CD14-positive monocyte (primary cell): ENCODE data around the gene PMP22. TPM values are rescaled to one million over a fixed set of nuclear protein-coding genes. Genes with fewer than 3 reads are reported as not detected.

Source experiments
- DNase-seq, 3 donors: peaks; one replicate each; pipeline ENCODE4 v3.0.0-alpha.2; 2011 to 2022
- H2AFZ ChIP-seq: 2 replicates; pipeline ENCODE4 v1.6.0; 2012; ENCODE audit warnings: mild to moderate bottlenecking, low read depth, low read length, inconsistent platforms; ENCODE audit not compliant: insufficient read depth, poor library complexity, severe bottlenecking
- H3K27ac ChIP-seq, 2 donors: 1 replicate in 1 of 2; 2 replicates in 1 of 2; pipeline ENCODE4 v1.5.1; 2012 to 2013; ENCODE audit warnings: low read length in 2 of 2, control low read depth in 1 of 2, inconsistent platforms in 1 of 2, low read depth in 1 of 2, mild to moderate bottlenecking in 1 of 2
- H3K27me3 ChIP-seq, 2 donors: one replicate each; pipeline versions ENCODE4 v1.6.0 to v1.6.1; 2011 to 2013; ENCODE audit warnings: low read length in 2 of 2; ENCODE audit not compliant: control insufficient read depth in 2 of 2, insufficient read depth in 2 of 2
- H3K36me3 ChIP-seq, 2 donors: replicated peaks in 1 of 2; 1 replicate in 1 of 2; 2 replicates in 1 of 2; pipeline versions ENCODE4 v1.5.1 to v1.6.1; 2012 to 2013; ENCODE audit warnings: low read length in 2 of 2, control low read depth in 1 of 2, inconsistent platforms in 1 of 2, mild to moderate bottlenecking in 1 of 2; ENCODE audit not compliant: insufficient read depth in 2 of 2, control insufficient read depth in 1 of 2
- H3K4me1 ChIP-seq, 2 donors: 1 replicate in 1 of 2; 2 replicates in 1 of 2; pipeline versions ENCODE4 v1.5.1 to v1.6.1; 2012 to 2013; ENCODE audit warnings: low read length in 2 of 2, control low read depth in 1 of 2, inconsistent platforms in 1 of 2, mild to moderate bottlenecking in 1 of 2, moderate library complexity in 1 of 2; ENCODE audit not compliant: insufficient read depth in 2 of 2, control insufficient read depth in 1 of 2
- H3K4me2 ChIP-seq: replicated peaks from 2 replicates; pipeline ENCODE3; 2012; ENCODE audit warnings: low read length, moderate library complexity, mild to moderate bottlenecking; ENCODE audit not compliant: poor library complexity, severe bottlenecking; ENCODE audit errors: extremely low read depth
- H3K4me3 ChIP-seq, 3 experiments: fragments of 200-600 bp in 1 of 3; sonication (generic) in 1 of 3; replicated peaks in 1 of 3; 1 replicate in 2 of 3; 2 replicates in 1 of 3; pipeline ENCODE4 v1.5.1; 2011 to 2013; ENCODE audit warnings: low read length in 3 of 3, mild to moderate bottlenecking in 3 of 3, control low read depth in 2 of 3, low read depth in 2 of 3, inconsistent platforms in 1 of 3, moderate library complexity in 1 of 3
- H3K79me2 ChIP-seq: 2 replicates; pipeline ENCODE4 v1.6.0; 2012; ENCODE audit warnings: mild to moderate bottlenecking, control low read depth, inconsistent platforms, low read length, moderate library complexity; ENCODE audit not compliant: insufficient read depth
- H3K9ac ChIP-seq: 2 replicates; pipeline ENCODE4 v1.6.0; 2017; ENCODE audit warnings: low read length, mild to moderate bottlenecking; ENCODE audit not compliant: insufficient read depth, poor library complexity, severe bottlenecking
- H3K9me3 ChIP-seq, 2 donors: replicated peaks in 1 of 2; 1 replicate in 1 of 2; 2 replicates in 1 of 2; pipeline versions ENCODE4 v1.5.1 to v1.6.1; 2012 to 2013; ENCODE audit warnings: low read length in 2 of 2, control low read depth in 1 of 2; ENCODE audit not compliant: control insufficient read depth in 1 of 2, insufficient read depth in 1 of 2
- H4K20me1 ChIP-seq: 2 replicates; pipeline ENCODE4 v1.6.0; 2012; ENCODE audit warnings: mild to moderate bottlenecking, low read length, control low read depth, moderate library complexity; ENCODE audit not compliant: insufficient read depth
- H3K27ac Mint-ChIP-seq, 7 donors: one replicate each; pipeline ENCODE4 v1.8.0; 2020; ENCODE audit warnings: mild to moderate bottlenecking in 7 of 7, mixed read lengths in 7 of 7, moderate library complexity in 6 of 7, inconsistent platforms in 2 of 7
- H3K27me3 Mint-ChIP-seq, 3 donors: one replicate each; pipeline ENCODE4 v1.8.0; 2021 to 2022; ENCODE audit warnings: low read depth in 3 of 3, mild to moderate bottlenecking in 3 of 3, mixed read lengths in 3 of 3, moderate library complexity in 3 of 3, inconsistent platforms in 1 of 3
- H3K36me3 Mint-ChIP-seq, 2 donors: one replicate each; pipeline ENCODE4 v1.8.0; 2020; ENCODE audit warnings: mixed read lengths in 2 of 2, inconsistent platforms in 1 of 2, mild to moderate bottlenecking in 1 of 2
- H3K4me1 Mint-ChIP-seq: one replicate; pipeline ENCODE4 v1.8.0; 2020; ENCODE audit warnings: mild to moderate bottlenecking, mixed read lengths
- H3K4me3 Mint-ChIP-seq, 2 donors: one replicate each; pipeline ENCODE4 v1.8.0; 2020; ENCODE audit warnings: mild to moderate bottlenecking in 2 of 2, mixed read lengths in 2 of 2, moderate library complexity in 1 of 2
- H3K9me3 Mint-ChIP-seq, 7 donors: one replicate each; pipeline ENCODE4 v1.8.0; 2020 to 2022; ENCODE audit warnings: mixed read lengths in 7 of 7, mild to moderate bottlenecking in 6 of 7, moderate library complexity in 6 of 7, inconsistent platforms in 2 of 7
- WGBS: methylation state at CpG from one replicate; pipeline ENCODE4 v1.1.5; 2013; ENCODE audit warnings: missing lambda C conversion rate; ENCODE audit not compliant: insufficient coverage; 5-methylcytosine and 5-hydroxymethylcytosine counted together
- intact Hi-C, 2 donors: fragments of 100-400 bp; cut with micrococcal nuclease; formaldehyde crosslinking; loops; one replicate each; pipeline versions ENCODE4 v1.15.0 to v1.15.1; 2023
- polyA plus RNA-seq, 3 donors: library from polyadenylated mRNA; depleted of rRNA in 1 of 3; unstranded in 2 of 3; stranded (reverse) in 1 of 3; fragments of 300-500 nt in 2 of 3; fragments of >200 nt in 1 of 3; fragmentation: Illumina TruSeq in 2 of 3; gene quantifications; 1 replicate in 2 of 3; 2 replicates in 1 of 3; pipeline ENCODE4 v1.2.3, GENCODE V29; 2012 to 2021
- TF ChIP-seq, protein P1 (sequence below): fragments of 200-600 bp; IDR thresholded peaks from one replicate; pipeline ENCODE4 v1.8.0; 2022; ENCODE audit warnings: antibody characterized with exemption, mild to moderate bottlenecking

The PMP22 gene
- polyA plus RNA-seq, 3 donors, result 1.2 to 3.9 (median 1.3) TPM

DNA sequence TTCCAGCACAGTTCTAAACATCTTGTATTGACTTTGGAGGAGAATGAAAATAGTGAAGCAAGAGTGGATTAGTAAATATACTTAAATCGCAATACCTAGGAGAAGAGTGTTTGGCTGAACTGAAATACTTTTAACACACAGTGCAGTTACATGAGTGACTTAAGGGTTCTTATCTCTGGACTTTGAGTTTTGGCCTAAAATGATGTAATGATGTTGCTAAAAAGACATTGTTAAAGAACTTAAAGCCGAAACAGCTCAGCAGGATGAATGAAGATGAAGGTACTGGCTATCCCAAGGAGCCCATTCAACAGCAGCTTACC lies 28.1 kb downstream of the PMP22 start:
- H3K4me3 Mint-ChIP-seq, result no peak overlapping the region
- H3K36me3 Mint-ChIP-seq, result peaks cover 3 to 5% of the 10 kb centered on the region in 2 donors
- WGBS, result no CpG with 5 or more reads among the region's 2 CpGs
- intact Hi-C loops, result no loop called here
- Histone ChIP-seq H3K4me1 (peaks cover 44 to 48% of the 10 kb centered on the region in 2 donors), H3K79me2 (no peaks in the 10 kb centered on the region), H3K27ac (peak overlapping the region in 1 of 2 donors; percentile 64), H3K9ac (no peak overlapping the region), H3K4me3 (peak overlapping the region in 1 of 3 experiments; percentile 30), H3K36me3 (no peaks in the 10 kb centered on the region), H3K27me3 (peaks cover 0 to 2% of the 10 kb centered on the region in 2 donors), H4K20me1 (no peaks in the 10 kb centered on the region), H3K9me3 (no peaks in the 10 kb centered on the region), H2AFZ (no peak overlapping the region), H3K4me2 (no peak overlapping the region)
- TF ChIP-seq, protein P1, sequence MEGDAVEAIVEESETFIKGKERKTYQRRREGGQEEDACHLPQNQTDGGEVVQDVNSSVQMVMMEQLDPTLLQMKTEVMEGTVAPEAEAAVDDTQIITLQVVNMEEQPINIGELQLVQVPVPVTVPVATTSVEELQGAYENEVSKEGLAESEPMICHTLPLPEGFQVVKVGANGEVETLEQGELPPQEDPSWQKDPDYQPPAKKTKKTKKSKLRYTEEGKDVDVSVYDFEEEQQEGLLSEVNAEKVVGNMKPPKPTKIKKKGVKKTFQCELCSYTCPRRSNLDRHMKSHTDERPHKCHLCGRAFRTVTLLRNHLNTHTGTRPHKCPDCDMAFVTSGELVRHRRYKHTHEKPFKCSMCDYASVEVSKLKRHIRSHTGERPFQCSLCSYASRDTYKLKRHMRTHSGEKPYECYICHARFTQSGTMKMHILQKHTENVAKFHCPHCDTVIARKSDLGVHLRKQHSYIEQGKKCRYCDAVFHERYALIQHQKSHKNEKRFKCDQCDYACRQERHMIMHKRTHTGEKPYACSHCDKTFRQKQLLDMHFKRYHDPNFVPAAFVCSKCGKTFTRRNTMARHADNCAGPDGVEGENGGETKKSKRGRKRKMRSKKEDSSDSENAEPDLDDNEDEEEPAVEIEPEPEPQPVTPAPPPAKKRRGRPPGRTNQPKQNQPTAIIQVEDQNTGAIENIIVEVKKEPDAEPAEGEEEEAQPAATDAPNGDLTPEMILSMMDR, result no peak
- no peak for DNase-seq
- peaks cover 0 to 4% (median 0%) of the 10 kb centered on the region in 7 donors for H3K9me3 Mint-ChIP-seq
- peaks cover 41% of the 10 kb centered on the region for H3K4me1 Mint-ChIP-seq
- peaks cover 6 to 8% (median 7%) of the 10 kb centered on the region in 3 donors for H3K27me3 Mint-ChIP-seq
- H3K27ac Mint-ChIP-seq, result peak overlapping the region; percentile 69 to 89 (median 76)

GRCh38 chr17:15236281-15237105 lies 28.6 kb downstream of the PMP22 start:
- Mint-ChIP-seq H3K4me1 (peaks cover 41% of the 10 kb centered on the region), H3K27me3 (peaks cover 6 to 8% (median 7%) of the 10 kb centered on the region in 3 donors), H3K36me3 (peaks cover 3 to 5% of the 10 kb centered on the region in 2 donors), H3K9me3 (peaks cover 0 to 4% (median 0%) of the 10 kb centered on the region in 7 donors), H3K27ac (peak overlapping the region; percentile 69 to 89 (median 76)), H3K4me3 (peak overlapping the region in 1 of 2 donors; percentile 74)
- Histone ChIP-seq H3K4me3 (peak overlapping the region in 1 of 3 experiments; percentile 30), H4K20me1 (no peaks in the 10 kb centered on the region), H3K36me3 (no peaks in the 10 kb centered on the region), H3K4me2 (peak overlapping the region; percentile 15), H3K9me3 (no peaks in the 10 kb centered on the region), H3K27me3 (peaks cover 0 to 2% of the 10 kb centered on the region in 2 donors), H3K4me1 (peaks cover 44 to 48% of the 10 kb centered on the region in 2 donors), H2AFZ (no peak overlapping the region), H3K27ac (peak overlapping the region in 1 of 2 donors; percentile 64), H3K9ac (no peak overlapping the region), H3K79me2 (no peaks in the 10 kb centered on the region)
- TF ChIP-seq, protein P1, result no peak
- intact Hi-C loops, result no loop called here
- WGBS, result 10% methylated on average over 6 of the region's 10 CpGs
- peak; percentile 45 to 85 (median 78) for DNase-seq
